HUES48 (cell line): ENCODE results near the gene GUCA1C.

Experiments used
- H3K27ac ChIP-seq: one replicate; pipeline ENCODE4 v1.7.0; 2013; ENCODE audit warnings: low read depth, low read length, inconsistent platforms
- H3K27me3 ChIP-seq: 2 replicates; pipeline ENCODE4 v1.6.1; 2013; ENCODE audit warnings: mild to moderate bottlenecking, low read length; ENCODE audit not compliant: control insufficient read depth, insufficient read depth
- H3K36me3 ChIP-seq: 2 replicates; pipeline ENCODE4 v1.6.1; 2013; ENCODE audit warnings: low read length; ENCODE audit not compliant: control insufficient read depth, insufficient read depth
- H3K4me1 ChIP-seq: 2 replicates; pipeline ENCODE4 v1.6.1; 2013; ENCODE audit warnings: mild to moderate bottlenecking, low read length; ENCODE audit not compliant: control insufficient read depth, insufficient read depth
- H3K4me3 ChIP-seq: 2 replicates; pipeline ENCODE4 v1.5.1; 2013; ENCODE audit warnings: mild to moderate bottlenecking, low read depth, low read length
- H3K9ac ChIP-seq: 2 replicates; pipeline ENCODE4 v1.6.1; 2013; ENCODE audit warnings: mild to moderate bottlenecking, low read depth, low read length, moderate library complexity
- H3K9me3 ChIP-seq: 2 replicates; pipeline ENCODE4 v1.6.1; 2013; ENCODE audit warnings: low read length; ENCODE audit not compliant: control insufficient read depth, insufficient read depth

GUCA1C gene

DNA sequence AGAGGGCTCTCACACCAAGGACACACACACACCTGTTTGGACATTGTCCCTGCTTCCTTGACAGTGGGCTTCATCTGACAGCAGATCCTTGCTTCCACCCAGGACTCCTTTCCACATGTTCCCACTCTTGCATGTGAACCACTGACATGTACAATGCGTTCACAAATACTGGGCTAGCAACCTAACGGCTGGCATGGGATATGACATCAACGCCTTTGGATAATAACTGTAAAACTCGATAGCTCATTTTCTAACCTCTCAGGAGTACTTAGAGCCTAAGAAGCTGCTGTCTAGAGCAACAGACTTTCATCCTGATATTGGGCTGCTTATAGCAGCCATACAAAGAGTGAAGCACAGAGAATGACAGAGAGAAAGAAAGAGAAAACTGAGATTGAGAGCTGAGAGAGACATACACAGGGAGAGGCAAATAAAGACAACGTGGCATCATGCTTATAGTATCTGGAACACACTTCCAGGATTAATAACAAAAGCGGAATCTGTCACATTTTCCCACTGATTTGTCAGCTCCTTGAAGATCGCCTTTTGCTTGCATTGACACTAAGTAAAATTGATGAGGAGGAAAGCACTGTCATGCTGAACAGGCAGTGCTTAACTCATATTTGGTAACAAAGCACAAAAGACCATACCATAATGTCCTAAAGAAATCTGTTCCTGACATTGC is 1.7 kb downstream of the GUCA1C start:
- Histone ChIP-seq H3K9ac (no peak overlapping the region), H3K4me1 (no peaks in the 10 kb centered on the region), H3K4me3 (no peak overlapping the region), H3K27me3 (no peaks in the 10 kb centered on the region), H3K36me3 (no peaks in the 10 kb centered on the region), H3K9me3 (no peaks in the 10 kb centered on the region), H3K27ac (no peak overlapping the region)

DNA sequence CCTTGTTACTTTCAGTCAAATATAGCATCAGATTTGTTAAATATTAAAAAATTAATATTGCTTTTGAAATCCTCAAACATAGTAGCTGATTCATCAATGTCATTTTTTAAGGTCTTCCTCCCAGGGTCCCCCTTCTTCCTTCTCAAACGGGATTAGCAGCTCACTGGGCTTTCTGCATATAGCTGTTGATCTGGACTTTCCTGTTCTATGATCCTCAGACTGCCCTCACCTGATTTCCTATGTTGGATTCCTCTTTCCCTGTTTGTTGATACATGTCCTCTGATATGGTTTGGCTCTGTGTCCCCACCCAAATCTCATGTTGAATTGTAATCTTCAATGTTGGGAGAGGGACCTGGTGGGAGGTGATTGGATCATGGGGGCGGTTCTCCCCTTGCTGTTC is 5.8 kb downstream of the GUCA1C start:
- H3K9ac ChIP-seq: no peak overlapping the region
- no peaks in the 10 kb centered on the region for H3K4me1 ChIP-seq
- no peak overlapping the region for H3K4me3 ChIP-seq
- no peaks in the 10 kb centered on the region for H3K36me3 ChIP-seq
- no peak overlapping the region for H3K27ac ChIP-seq
- no peaks in the 10 kb centered on the region for H3K9me3 ChIP-seq
- H3K27me3 ChIP-seq: no peaks in the 10 kb centered on the region

DNA sequence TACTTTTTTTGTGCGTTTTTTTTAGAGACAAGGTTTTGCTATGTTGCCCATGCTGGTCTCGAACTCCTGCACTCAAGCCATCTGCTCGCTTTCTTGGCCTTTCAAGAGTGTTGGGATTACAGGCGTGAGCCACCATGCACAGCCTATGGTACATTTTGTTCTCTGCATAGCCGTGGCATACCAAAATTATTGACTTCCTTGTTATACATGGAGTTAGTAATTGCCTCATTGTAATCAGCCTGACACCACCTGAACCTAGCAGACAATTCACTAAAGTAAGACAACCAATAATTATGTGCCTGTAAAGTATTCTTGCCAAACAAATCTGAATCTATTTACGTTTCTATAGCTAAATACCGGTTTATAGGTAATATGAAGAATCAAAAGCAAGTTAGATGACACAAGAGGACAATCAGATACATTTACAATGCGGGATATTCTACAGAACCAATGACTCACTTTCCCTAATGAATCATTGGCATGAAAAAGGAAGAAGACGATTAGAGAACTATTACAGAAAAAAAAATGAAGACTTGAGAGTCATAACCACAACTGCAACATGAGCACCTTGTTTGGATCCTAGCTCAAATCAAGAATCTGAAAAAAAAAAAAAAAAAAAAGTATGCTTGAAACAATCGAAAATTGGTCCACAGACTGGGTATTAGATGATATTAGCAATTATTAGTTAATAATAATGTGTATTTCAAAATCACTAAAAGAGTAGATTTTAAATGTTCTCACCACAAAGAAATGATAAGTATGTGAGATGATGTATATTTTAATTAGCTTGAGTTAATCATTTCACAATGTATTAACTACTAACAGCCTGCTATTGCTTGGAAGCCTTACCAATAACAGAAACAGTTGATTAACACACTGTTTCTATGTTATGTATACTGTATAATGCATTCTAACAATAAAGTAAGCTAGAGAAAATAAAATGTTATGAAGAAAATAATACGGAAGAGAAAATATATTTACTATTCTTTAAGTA is 7.1 kb downstream of the GUCA1C start:
- Histone ChIP-seq H3K4me1 (no peaks in the 10 kb centered on the region), H3K27me3 (no peaks in the 10 kb centered on the region), H3K9me3 (no peaks in the 10 kb centered on the region), H3K27ac (no peak overlapping the region), H3K9ac (no peak overlapping the region), H3K36me3 (no peaks in the 10 kb centered on the region), H3K4me3 (no peak overlapping the region)

DNA sequence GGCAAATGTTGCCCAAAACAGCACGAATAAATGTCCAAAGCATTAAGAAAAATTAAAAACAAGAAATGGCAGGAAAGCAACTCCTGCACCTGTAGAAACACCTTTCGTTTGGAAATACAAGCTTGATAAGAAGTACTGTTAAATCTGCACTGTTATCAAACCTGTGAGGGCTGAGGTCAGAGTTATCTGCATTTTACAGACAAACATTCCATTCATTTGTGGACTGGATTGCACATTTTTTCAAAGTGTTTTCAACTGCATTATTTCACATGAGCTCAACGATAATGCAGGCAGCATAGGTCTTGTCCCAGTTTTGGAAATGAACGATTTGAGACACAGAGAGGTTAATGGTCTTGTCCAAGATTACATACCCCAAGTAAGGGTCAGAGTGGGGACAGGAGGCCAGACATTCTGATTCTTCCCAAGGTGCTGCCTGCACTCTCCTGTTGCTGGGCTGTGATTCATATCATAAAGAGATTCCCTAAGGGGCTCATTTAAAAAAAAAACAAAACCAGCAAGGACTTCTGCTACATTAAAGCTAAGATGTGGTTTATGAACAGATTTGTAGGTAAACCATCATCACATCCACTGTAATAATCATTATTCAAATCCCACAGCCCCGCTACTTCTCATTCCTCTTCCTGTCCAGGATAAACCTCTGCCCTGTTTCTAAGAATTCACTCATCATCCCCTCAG is 13.0 kb downstream of the GUCA1C start:
- Histone ChIP-seq H3K27ac (no peak overlapping the region), H3K4me1 (no peaks in the 10 kb centered on the region), H3K27me3 (no peaks in the 10 kb centered on the region), H3K36me3 (no peaks in the 10 kb centered on the region), H3K9ac (no peak overlapping the region), H3K9me3 (no peaks in the 10 kb centered on the region), H3K4me3 (no peak overlapping the region)

DNA sequence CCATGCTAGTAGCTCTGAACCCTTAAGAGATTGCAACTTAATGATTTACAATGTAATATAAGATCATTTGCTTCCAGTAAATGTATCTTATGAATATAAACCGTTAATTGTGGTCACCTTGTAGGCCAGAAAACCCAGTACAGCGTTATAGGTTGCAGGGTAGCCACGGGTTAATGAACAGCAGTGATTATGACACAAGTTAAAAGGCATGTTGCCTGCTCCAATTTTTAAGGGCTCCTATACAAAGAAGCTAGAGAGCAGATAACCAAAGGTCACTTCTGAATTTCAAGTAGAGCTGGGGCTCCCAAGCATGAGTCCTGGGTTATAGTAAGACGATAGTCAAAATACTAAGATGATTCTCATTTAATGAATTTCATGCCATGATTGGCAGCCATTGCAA is 13.5 kb downstream of the GUCA1C start:
- H3K4me3 ChIP-seq: no peak overlapping the region
- H3K36me3 ChIP-seq: no peaks in the 10 kb centered on the region
- no peaks in the 10 kb centered on the region for H3K27me3 ChIP-seq
- H3K9me3 ChIP-seq: no peaks in the 10 kb centered on the region
- no peaks in the 10 kb centered on the region for H3K4me1 ChIP-seq
- H3K27ac ChIP-seq: no peak overlapping the region
- no peak overlapping the region for H3K9ac ChIP-seq

DNA sequence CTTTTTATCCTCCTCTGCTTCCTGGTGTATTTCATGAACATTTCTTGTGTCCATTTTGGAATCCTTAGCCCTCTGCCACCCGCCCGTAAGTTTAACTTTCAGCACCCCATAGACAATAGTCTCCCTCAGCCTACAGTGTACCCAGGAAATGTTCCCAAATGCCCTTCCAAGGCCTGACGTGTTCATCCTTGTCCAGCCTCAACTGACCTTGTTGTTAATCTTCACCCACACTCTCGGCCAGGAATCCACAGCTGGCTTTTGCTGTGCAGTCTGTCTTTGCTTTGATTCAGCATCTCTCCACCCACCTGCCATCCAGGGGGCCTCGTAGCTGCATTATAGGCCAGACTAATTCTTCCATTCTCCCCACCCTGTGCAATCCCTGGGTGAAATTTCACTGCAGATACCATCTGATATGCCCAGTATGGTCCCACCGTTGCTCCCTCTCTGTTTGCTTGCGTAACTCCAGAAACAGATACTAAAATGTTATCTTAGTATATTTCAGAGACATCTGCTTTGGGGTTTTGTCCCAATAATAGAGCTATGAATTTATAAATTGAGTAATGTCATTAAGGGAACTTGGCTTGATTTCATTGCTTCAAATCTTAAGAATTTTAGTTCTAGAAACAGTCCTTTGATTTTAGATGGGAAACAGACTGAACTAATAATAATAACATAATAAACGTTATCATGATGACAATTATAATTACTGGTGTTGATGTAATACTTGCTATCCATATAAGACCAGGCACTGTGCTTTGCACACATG is 16.6 kb downstream of the GUCA1C start:
- H3K27ac ChIP-seq: no peak overlapping the region
- H3K9ac ChIP-seq: no peak overlapping the region
- no peaks in the 10 kb centered on the region for H3K36me3 ChIP-seq
- no peaks in the 10 kb centered on the region for H3K4me1 ChIP-seq
- no peaks in the 10 kb centered on the region for H3K9me3 ChIP-seq
- H3K27me3 ChIP-seq: no peaks in the 10 kb centered on the region
- H3K4me3 ChIP-seq: no peak overlapping the region

DNA sequence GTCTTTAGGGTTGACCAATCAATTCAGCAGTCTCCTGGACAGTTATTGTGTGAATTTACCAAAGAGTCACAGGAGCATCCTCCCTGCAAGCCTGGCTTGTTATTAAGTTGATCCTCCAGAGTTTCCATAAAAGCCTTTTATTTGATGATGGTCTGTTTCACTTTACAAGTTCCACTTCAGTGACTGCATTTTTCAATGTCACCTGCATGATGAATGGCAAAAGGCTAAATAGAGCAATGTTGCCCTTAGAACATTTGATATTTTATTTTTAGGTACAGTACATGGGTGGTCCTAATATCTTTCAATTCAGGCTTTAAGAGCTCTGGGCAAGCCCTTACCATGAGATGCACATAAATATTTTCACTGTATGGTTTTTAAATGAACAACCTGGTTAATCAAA is 22.6 kb downstream of the GUCA1C start:
- Histone ChIP-seq H3K9ac (no peak overlapping the region), H3K4me3 (no peak overlapping the region), H3K9me3 (no peaks in the 10 kb centered on the region), H3K4me1 (no peaks in the 10 kb centered on the region), H3K27ac (no peak overlapping the region), H3K27me3 (no peaks in the 10 kb centered on the region), H3K36me3 (no peaks in the 10 kb centered on the region)

DNA sequence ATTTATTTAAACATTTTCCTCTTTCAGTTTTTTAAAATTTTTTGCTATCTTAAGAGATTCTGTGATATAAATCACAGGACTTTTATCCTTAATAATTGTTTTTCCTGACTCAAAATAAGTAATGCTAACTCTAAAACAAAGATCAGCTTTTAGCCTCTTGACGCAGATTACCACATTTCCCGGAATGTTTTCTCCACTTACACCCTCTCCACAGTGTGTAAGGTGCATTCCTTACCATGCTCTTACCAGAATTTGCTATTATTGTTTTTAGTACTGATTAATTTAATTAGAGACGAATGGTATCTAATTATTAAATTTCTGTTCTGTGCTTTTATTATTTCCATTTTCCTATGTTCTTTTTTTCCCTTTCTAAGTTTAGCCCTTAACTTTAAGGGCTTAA is 34.8 kb downstream of the GUCA1C start:
- no peak overlapping the region for H3K9ac ChIP-seq
- no peak overlapping the region for H3K27ac ChIP-seq
- no peaks in the 10 kb centered on the region for H3K27me3 ChIP-seq
- H3K4me1 ChIP-seq: no peaks in the 10 kb centered on the region
- H3K9me3 ChIP-seq: no peaks in the 10 kb centered on the region
- H3K4me3 ChIP-seq: no peak overlapping the region
- H3K36me3 ChIP-seq: no peaks in the 10 kb centered on the region

DNA sequence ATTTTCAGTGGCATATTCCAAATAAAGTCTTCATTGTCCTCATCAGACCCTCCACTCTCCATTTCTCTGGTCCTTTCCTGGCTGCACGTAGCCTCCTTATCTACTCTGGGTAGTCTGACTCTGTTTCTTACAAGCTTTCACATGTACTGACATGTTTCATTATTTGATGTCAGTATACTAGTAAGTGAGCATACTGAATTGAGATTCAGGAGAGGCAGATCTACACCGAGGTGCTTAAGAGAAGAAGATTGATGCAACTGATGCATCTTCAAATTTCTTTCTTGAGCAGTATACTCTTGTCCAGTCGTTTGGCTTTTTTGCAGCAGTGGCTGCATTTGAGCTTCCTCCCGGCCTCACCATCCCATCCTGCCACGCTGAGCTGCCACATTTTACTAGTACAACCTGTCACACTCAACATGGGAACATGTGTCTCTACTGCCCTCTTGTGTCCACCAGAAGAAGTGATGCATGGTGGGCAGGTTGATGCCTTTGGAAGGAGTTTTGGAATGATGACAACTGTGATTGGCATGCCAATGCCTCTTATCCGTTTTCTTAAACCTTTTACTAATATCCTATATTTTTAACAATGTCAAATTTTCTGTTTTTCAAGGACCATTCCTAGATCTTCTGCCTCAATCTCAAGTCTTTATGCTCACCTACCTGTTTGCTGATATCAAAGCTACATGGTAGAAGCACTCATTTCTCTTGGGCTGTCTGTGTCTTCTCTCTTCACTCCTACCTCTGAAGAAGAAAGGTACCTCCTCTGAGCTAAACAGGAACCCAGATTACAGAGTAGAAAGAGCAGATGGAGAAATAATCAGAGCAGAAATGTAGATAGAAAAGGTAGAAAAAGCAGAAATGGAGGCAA is 38.7 kb downstream of the GUCA1C start:
- H3K4me1 ChIP-seq: no peaks in the 10 kb centered on the region
- no peaks in the 10 kb centered on the region for H3K27me3 ChIP-seq

DNA sequence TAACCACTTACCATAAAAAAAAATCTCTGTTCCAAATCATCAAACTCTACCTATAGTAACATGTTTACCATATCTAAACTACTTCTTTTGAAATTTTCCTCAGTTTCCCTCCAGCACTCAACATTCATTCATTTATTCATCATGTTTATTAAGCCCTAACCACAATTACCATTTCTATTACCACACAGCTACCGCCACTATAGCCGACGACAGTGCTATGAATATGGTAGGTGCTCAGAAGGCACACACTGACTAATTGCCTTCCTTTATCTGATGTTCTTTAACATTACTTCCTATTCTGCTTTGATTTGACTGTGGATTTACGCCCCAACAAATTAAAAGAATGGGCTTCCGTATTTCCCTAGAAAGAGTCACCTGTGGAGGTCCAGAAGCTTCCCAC is 43.9 kb downstream of the GUCA1C start:
- Histone ChIP-seq H3K9me3 (no peaks in the 10 kb centered on the region), H3K27me3 (no peaks in the 10 kb centered on the region), H3K36me3 (no peaks in the 10 kb centered on the region), H3K4me3 (no peak overlapping the region), H3K9ac (no peak overlapping the region), H3K4me1 (no peaks in the 10 kb centered on the region), H3K27ac (no peak overlapping the region)

More for the DNA sequence above, 38.7 kb downstream of the GUCA1C start:
- no peak overlapping the region for H3K9ac ChIP-seq
- no peak overlapping the region for H3K27ac ChIP-seq
- H3K9me3 ChIP-seq: no peaks in the 10 kb centered on the region
- H3K36me3 ChIP-seq: no peaks in the 10 kb centered on the region
- H3K4me3 ChIP-seq: no peak overlapping the region
